ENCODE measurements around the gene SEMA6A. TPM values are rescaled to one million over a fixed set of nuclear protein-coding genes. Genes with fewer than 3 reads are reported as not detected.

The SEMA6A gene
- total RNA-seq, 1 donor from 2014 or later = 2.6 TPM

GRCh38 chr5:116480894-116481510 lies 93.6 kb downstream of the SEMA6A start:
- DNase-seq (ENCODE audit: extremely low spot score, unreplicated experiment) = no peak
- peaks cover 13% of the 10 kb centered on the region for H3K9me3 Mint-ChIP-seq (ENCODE audit: unreplicated experiment)
- peaks cover 7% of the 10 kb centered on the region for H3K36me3 Mint-ChIP-seq (ENCODE audit: unreplicated experiment)
- no peak overlapping the region for H3K4me3 Mint-ChIP-seq (ENCODE audit: unreplicated experiment)
- H3K4me1 Mint-ChIP-seq (ENCODE audit: unreplicated experiment) = no peaks in the 10 kb centered on the region
- no peaks in the 10 kb centered on the region for H3K27me3 Mint-ChIP-seq (ENCODE audit: unreplicated experiment)
- no peak overlapping the region for H3K27ac Mint-ChIP-seq (ENCODE audit: unreplicated experiment)
- no peak for TF ChIP-seq CTCF (IDR thresholded peaks at IDR 0.05)

GRCh38 chr5:116479776-116480675 lies 94.6 kb downstream of the SEMA6A start:
- Mint-ChIP-seq H3K27me3 (ENCODE audit: unreplicated experiment) (no peaks in the 10 kb centered on the region), H3K4me3 (ENCODE audit: unreplicated experiment) (no peak overlapping the region)

GRCh38 chr5:116478491-116478890 lies 96.1 kb downstream of the SEMA6A start:
- Mint-ChIP-seq H3K27ac (ENCODE audit: unreplicated experiment) (no peak overlapping the region), H3K4me3 (ENCODE audit: unreplicated experiment) (no peak overlapping the region)
- DNase-seq (ENCODE audit: extremely low spot score, unreplicated experiment) = no peak

More at GRCh38 chr5:116479776-116480675, 94.6 kb downstream of the SEMA6A start:
- DNase-seq (ENCODE audit: extremely low spot score, unreplicated experiment) = no peak
- Mint-ChIP-seq H3K27ac (ENCODE audit: unreplicated experiment) (no peak overlapping the region), H3K4me1 (ENCODE audit: unreplicated experiment) (no peaks in the 10 kb centered on the region), H3K9me3 (ENCODE audit: unreplicated experiment) (peaks cover 13% of the 10 kb centered on the region), H3K36me3 (ENCODE audit: unreplicated experiment) (peaks cover 11% of the 10 kb centered on the region)
- TF ChIP-seq CTCF (IDR thresholded peaks at IDR 0.05) = no peak

GRCh38 chr5:116476897-116477537 lies 97.6 kb downstream of the SEMA6A start:
- no peak for DNase-seq (ENCODE audit: extremely low spot score, unreplicated experiment)
- Mint-ChIP-seq H3K27ac (ENCODE audit: unreplicated experiment) (no peak overlapping the region), H3K27me3 (ENCODE audit: unreplicated experiment) (no peaks in the 10 kb centered on the region), H3K4me3 (ENCODE audit: unreplicated experiment) (no peak overlapping the region), H3K9me3 (ENCODE audit: unreplicated experiment) (peaks cover 13% of the 10 kb centered on the region), H3K36me3 (ENCODE audit: unreplicated experiment) (peaks cover 11% of the 10 kb centered on the region), H3K4me1 (ENCODE audit: unreplicated experiment) (no peaks in the 10 kb centered on the region)
- TF ChIP-seq CTCF (IDR thresholded peaks at IDR 0.05) = no peak

More at GRCh38 chr5:116478491-116478890, 96.1 kb downstream of the SEMA6A start:
- Mint-ChIP-seq H3K27me3 (ENCODE audit: unreplicated experiment) (no peaks in the 10 kb centered on the region), H3K9me3 (ENCODE audit: unreplicated experiment) (peaks cover 13% of the 10 kb centered on the region), H3K36me3 (ENCODE audit: unreplicated experiment) (peaks cover 11% of the 10 kb centered on the region), H3K4me1 (ENCODE audit: unreplicated experiment) (no peaks in the 10 kb centered on the region)
- TF ChIP-seq CTCF (IDR thresholded peaks at IDR 0.05) = no peak

GRCh38 chr5:116475338-116475737 lies 99.3 kb downstream of the SEMA6A start:
- DNase-seq (ENCODE audit: extremely low spot score, unreplicated experiment) = no peak
- Mint-ChIP-seq H3K9me3 (ENCODE audit: unreplicated experiment) (peaks cover 9% of the 10 kb centered on the region), H3K4me1 (ENCODE audit: unreplicated experiment) (no peaks in the 10 kb centered on the region), H3K4me3 (ENCODE audit: unreplicated experiment) (no peak overlapping the region), H3K36me3 (ENCODE audit: unreplicated experiment) (peaks cover 9% of the 10 kb centered on the region), H3K27ac (ENCODE audit: unreplicated experiment) (no peak overlapping the region), H3K27me3 (ENCODE audit: unreplicated experiment) (no peaks in the 10 kb centered on the region)
- TF ChIP-seq CTCF (IDR thresholded peaks at IDR 0.05) = no peak

Measured in osteocyte (in vitro differentiated cells).